ENCODE results near the gene ACVRL1.
"Not testable (repeated sequence)": the region's sequence is repeated elsewhere in the genome, so short reads cannot be mapped to it uniquely, and the experiment has no call there.

ACVRL1 gene

GRCh38 chr12:51874000-51874399 is 33.3 kb upstream of the ACVRL1 start:
- DNase-seq (ENCODE audit: low spot score) = no peak

- DNase-seq (ENCODE audit: low spot score) = no peak
Observed at GRCh38 chr12:51874486-51874885, 32.8 kb upstream of the ACVRL1 start.

DNA sequence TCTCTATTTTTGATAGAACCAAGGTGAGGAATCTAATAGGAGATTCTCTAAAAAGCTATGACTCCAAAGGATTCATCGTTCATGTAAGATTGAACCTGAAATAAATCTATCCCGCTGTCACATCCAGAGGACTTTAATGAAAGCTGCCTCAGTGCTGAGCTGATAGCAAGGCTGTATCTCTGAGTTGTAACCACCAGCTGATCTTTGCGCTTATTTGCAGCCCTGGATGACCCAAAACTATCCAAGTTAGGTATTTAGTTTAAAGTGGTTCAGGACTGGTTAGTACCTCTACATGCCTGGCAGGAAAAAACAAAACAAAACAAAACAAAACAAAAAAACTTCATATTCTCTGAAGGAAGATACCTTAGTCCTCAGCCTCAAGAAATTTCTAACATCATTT is 28.2 kb upstream of the ACVRL1 start:
- DNase-seq (ENCODE audit: low spot score) = no peak

DNA sequence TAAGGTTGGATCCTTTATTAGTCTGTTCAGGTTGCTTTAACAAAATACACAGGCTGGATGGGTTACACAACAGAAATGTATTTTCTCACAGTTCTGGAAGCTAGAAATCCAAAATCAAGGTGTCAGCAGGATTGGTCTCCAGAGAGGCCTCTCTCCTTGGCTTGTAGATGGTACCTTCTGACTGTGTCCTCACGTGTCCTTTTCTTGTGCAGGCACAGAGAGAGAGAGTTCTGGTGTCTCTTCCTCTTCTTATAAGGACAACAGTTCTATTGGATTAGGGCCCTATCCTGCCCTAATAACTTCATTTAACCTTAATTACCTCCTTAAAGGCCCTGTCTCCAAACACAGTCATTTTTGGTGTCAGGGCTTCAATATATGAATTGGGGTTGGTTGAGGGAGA is 24.0 kb upstream of the ACVRL1 start:
- no peak for DNase-seq (ENCODE audit: low spot score)

GRCh38 chr12:51883998-51884675 is 23.2 kb upstream of the ACVRL1 start:
- DNase-seq (ENCODE audit: low spot score) = peak; percentile 36

DNA sequence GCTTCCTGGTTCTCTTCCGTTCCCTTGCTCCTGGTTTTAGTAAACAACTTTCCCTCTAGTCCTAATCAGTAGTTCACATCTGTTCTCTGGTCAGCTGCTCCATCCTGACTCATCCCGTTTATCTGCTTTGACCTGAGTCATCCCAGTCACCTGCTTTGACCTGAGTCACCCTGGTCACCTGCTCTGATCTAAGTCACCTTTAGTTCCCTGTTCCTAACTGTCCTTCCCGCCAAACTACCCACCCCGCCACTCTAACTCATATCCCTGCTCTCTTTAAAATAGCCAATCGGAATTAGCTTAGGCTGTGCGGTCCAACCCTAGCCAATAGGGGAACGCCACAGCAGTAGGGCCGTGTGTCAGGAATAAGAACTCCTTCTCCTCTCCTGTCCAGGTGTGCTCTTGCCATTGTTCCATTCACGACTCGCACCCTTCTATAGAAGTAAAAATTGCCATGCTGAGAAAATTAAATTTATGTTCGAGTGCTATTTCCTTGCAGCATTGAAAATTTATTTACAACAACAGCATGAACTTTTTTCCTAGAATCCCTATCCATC is 22.6 kb upstream of the ACVRL1 start:
- DNase-seq (ENCODE audit: low spot score) = peak; percentile 66

DNA sequence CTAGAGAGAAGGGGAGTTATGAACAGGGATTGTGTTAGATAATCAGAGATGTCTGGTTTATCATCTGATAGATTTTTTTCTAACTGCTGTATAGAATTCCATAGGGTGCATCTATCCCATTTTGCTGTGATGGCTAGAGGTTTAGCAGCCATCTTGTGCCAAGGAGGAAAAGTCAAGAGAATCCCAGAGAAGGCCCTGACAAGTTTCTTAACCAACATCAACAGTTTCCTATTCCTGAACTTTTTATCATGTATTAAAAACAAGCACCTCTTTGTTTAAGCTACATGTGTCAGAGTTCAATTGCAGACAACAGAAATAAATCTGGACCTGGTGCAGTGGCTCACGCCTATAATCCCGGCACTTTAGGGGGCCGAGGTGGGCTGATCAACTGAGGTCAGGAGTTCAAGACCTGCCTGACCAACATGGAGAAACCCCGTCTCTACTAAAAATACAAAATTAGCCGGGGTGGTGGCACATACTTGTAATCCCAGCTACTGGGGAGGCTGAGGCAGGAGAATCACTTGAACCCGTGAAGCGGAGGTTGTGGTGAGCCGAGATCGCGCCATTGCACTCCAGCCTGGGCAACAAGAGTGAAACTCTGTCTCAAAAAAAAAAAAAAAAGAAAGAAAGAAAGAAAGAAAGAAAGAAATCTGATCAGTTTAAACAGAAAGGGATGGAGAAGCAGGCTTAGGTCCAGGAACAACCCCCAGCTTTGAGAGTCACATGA is 21.8 kb upstream of the ACVRL1 start:
- DNase-seq (ENCODE audit: low spot score) = not testable (repeated sequence)

DNA sequence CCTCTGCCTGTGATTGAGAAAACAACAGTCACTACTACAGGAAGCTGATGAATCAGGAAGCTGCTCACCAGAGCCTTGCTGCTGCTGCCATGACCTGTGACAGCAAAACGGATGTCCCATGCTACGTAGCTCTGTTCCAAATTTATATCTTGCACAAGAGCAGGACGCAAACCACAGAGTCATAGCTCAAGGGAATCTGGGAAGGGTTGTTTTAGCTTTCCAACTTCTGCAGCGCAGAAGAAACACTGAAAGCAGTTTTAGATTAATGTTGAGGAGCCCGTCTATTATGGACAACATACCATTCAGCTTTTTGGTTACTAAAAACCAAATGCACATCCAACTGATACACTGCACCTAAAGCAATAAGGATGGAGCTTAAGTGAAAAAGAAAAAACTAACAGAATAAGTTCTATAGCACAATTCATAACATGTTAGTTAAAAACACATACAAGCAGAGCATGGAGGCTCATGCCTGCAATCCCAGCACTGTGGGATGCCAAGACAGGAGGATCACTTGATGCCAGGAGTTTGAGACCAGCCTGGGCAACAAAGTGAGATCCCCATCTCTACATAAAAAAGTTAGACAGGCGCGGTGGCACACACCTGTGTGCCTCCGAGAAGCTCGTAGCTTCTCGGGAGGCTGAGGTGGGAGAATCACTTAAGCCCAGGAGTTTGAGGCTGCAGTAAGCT is 21.1 kb upstream of the ACVRL1 start:
- DNase-seq (ENCODE audit: low spot score) = peak; percentile 51

GRCh38 chr12:51887476-51888315 is 19.6 kb upstream of the ACVRL1 start, which contains the start of gene ANKRD33:
TSS of gene ANKRD33 (plus strand) at chr12:51888103. CDS start at chr12:51888187, 84 bp downstream.
- peak; percentile 25 for DNase-seq (ENCODE audit: low spot score)

DNA sequence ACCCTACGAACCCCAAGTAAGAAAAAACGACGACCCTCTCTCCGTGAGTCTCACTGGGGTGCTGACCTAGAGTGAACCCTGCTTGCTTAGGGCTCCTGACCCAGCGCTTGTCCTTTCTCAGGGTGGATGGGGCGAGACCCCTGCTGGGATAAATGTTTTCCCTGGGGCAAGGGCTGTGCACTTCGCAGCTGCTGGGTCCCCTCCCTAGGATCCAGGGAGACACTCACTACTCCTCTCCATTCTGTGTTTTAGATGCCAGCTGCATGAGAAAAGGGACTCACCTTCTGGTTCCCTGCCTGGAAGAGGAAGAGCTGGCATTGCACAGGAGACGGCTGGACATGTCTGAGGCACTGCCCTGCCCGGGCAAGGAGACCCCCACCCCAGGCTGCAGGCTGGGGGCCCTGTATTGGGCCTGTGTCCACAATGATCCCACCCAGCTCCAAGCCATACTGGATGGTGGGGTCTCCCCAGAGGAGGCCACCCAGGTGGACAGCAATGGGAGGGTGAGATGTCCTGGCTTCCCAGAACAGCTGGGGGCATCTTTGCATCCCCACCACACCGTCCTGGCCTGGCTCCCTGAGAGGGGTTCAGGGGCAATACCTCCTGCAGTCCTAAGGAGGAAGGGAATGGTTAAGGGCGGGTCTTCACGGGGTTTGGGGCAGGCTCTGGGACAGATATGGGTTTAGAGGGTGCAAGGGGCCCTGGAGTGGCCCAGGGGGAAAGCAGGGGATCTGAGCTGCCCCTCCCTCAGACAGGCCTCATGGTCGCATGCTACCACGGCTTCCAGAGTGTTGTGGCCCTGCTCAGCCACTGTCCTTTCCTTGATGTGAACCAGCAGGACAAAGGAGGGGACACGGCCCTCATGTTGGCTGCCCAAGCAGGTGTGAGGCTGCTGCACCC is 18.7 kb upstream of the ACVRL1 start:
- DNase-seq (ENCODE audit: low spot score) = no peak

- DNase-seq (ENCODE audit: low spot score) = no peak
Observed at GRCh38 chr12:51889216-51890132, 17.8 kb upstream of the ACVRL1 start.

GRCh38 chr12:51890133-51890464 is 17.2 kb upstream of the ACVRL1 start:
- DNase-seq (ENCODE audit: low spot score) = no peak

- DNase-seq (ENCODE audit: low spot score) = no peak
Observed at GRCh38 chr12:51890511-51891171, 16.7 kb upstream of the ACVRL1 start.

DNA sequence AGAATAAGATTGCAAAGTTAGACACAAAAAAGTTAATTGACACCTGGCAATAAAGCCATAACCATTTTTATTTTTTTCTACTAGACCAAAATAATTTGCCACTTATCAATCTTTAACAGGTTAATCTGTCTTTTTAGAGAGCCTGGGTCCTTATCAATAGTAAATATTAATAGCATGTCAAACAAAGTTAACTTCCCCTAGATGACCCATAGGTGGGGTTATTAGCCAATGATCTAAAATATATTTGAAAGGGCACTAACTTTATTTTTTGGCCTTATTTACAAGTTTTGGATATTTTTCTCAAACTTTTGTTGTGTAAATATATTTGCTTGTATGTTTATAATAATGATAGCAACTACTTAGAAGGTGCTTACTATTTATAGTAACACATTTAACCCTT is 15.5 kb upstream of the ACVRL1 start:
- DNase-seq (ENCODE audit: low spot score) = no peak

DNA sequence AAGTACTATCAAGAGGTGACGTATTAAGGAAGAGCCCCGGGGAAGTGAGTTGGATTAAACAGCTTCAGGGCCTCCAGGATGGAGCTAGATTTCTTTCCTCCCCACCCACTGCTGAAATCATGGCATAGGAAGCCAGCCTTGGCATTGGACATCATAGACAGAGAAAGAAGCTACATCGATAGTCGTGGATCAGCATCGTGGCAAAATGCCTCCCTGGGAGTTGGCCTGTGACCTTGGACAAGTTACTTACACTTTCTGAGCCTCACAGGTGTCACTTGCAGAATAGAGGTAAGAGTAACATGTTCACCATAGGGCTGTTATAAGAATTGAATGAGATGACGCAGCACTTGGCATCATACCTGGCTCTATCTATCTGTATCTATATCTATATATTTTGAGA is 13.5 kb upstream of the ACVRL1 start:
- no peak for DNase-seq (ENCODE audit: low spot score)

- DNase-seq (ENCODE audit: low spot score) = no peak
Observed at GRCh38 chr12:51895378-51896135, 11.7 kb upstream of the ACVRL1 start.

- DNase-seq (ENCODE audit: low spot score) = no peak
Observed at GRCh38 chr12:51896236-51896635, 11.1 kb upstream of the ACVRL1 start.

- DNase-seq (ENCODE audit: low spot score) = no peak
Observed at GRCh38 chr12:51897181-51897580, 10.1 kb upstream of the ACVRL1 start.

DNA sequence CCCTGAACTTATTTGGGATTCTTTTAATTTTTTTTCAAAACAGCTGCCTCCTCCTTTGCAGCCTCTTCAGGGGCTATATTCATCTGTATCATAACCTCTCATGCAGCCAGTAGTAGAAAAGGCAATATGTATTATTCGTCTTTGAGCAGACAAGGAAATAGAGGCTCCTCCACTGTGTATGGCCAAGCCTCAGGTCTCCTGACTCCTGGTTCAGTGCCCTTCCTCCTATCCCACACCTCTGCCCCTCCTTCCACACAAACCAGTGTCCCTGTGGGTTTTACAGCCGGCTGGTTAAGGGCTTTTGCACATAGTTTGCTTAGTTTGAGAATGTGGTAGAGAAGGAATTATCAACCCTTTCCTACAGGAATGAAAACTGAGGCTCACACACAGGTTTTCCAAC is 8.8 kb upstream of the ACVRL1 start:
- no peak for DNase-seq (ENCODE audit: low spot score)
